HG03575 (cell line): Measurements from ENCODE around the gene HNRNPH2.
A peak's percentile ranks its signal among the peaks of the same experiment; 100 is the strongest.

Experiments
- ATAC-seq: cut with Tn5 transposase; IDR thresholded peaks from one replicate; pipeline ENCODE4 v1.9.1; 2021; ENCODE audit not compliant: unreplicated experiment, insufficient number of reproducible peaks, low FRiP score; ENCODE audit errors: extremely low read depth

HNRNPH2 gene

GRCh38 chrX:101407748-101408531 is at the start of gene HNRNPH2, which contains the start of gene GLA:
Gene HNRNPH2, plus strand, starts transcription at chrX:101408222. Its CDS starts 3,767 bp downstream, at chrX:101411989.
Gene GLA, minus strand, starts transcription at chrX:101407925. Its CDS starts 22 bp downstream, at chrX:101407903.
- peak; percentile 94 for ATAC-seq

- no peak for ATAC-seq
Measured at GRCh38 chrX:101359966-101360365, 48.1 kb upstream of the HNRNPH2 start.

GRCh38 chrX:101360390-101360789 is 47.6 kb upstream of the HNRNPH2 start:
- no peak for ATAC-seq

- ATAC-seq, result no peak
Measured at GRCh38 chrX:101362116-101362515, 45.9 kb upstream of the HNRNPH2 start.

GRCh38 chrX:101362757-101363156 is 45.3 kb upstream of the HNRNPH2 start:
- no peak for ATAC-seq

- ATAC-seq, result no peak
Measured at GRCh38 chrX:101365301-101365795, 42.7 kb upstream of the HNRNPH2 start.

GRCh38 chrX:101368800-101369199 is 39.2 kb upstream of the HNRNPH2 start:
- no peak for ATAC-seq

- ATAC-seq, result no peak
Measured at GRCh38 chrX:101369687-101370086, 38.3 kb upstream of the HNRNPH2 start.

GRCh38 chrX:101370888-101371504 is 37.0 kb upstream of the HNRNPH2 start:
- peak; percentile 48 for ATAC-seq

GRCh38 chrX:101377547-101377946 is 30.5 kb upstream of the HNRNPH2 start:
- ATAC-seq, result no peak

- peak; percentile 46 for ATAC-seq
Measured at GRCh38 chrX:101383679-101384205, 24.3 kb upstream of the HNRNPH2 start.

- ATAC-seq, result no peak
Measured at GRCh38 chrX:101385026-101385684, 22.9 kb upstream of the HNRNPH2 start.

GRCh38 chrX:101385795-101386541 is 22.1 kb upstream of the HNRNPH2 start, which contains the start of gene BTK:
Gene BTK, minus strand, starts transcription at chrX:101386191. Its CDS starts 10,907 bp downstream, at chrX:101375284.
- peak; percentile 47 for ATAC-seq

GRCh38 chrX:101386542-101386885 is 21.5 kb upstream of the HNRNPH2 start:
- ATAC-seq, result no peak

- no peak for ATAC-seq
Measured at GRCh38 chrX:101388604-101389003, 19.4 kb upstream of the HNRNPH2 start.

GRCh38 chrX:101390664-101391525 is 17.1 kb upstream of the HNRNPH2 start, which contains the start of gene RPL36A:
Gene RPL36A, plus strand, starts transcription at chrX:101391011. Its CDS starts 33 bp downstream, at chrX:101391044.
- peak; percentile 61 for ATAC-seq

- ATAC-seq, result no peak
Measured at GRCh38 chrX:101391831-101392230, 16.2 kb upstream of the HNRNPH2 start.
